DMS79 (cell line): ENCODE data around the gene OPRL1.

Experiments used
- DNase-seq: peaks from one replicate; lab custom pipeline; 2025; lab: John Stamatoyannopoulos, UW

Gene OPRL1

GRCh38 chr20:64144144-64144912, 64.4 kb downstream of the OPRL1 start:
- no peak for DNase-seq

GRCh38 chr20:64145458-64146300, 65.8 kb downstream of the OPRL1 start:
- DNase-seq = no peak

GRCh38 chr20:64146301-64146935, 66.5 kb downstream of the OPRL1 start:
- DNase-seq = no peak

- DNase-seq = no peak
Measured at GRCh38 chr20:64146936-64147477, 67.1 kb downstream of the OPRL1 start.

- DNase-seq = no peak
Measured at GRCh38 chr20:64148581-64148980, 68.7 kb downstream of the OPRL1 start.

- no peak for DNase-seq
Measured at GRCh38 chr20:64149141-64149540, 69.3 kb downstream of the OPRL1 start.

- DNase-seq = no peak
Measured at GRCh38 chr20:64149809-64150560, 70.1 kb downstream of the OPRL1 start.
